ENCODE data around the gene RELL1. TPM values are rescaled to one million over a fixed set of nuclear protein-coding genes. Genes with fewer than 3 reads are reported as not detected.

The RELL1 gene
- total RNA-seq, 2 experiments from 2014 or later = 53.5 to 62.3 TPM

- Histone ChIP-seq H3K4me3 (ENCODE audit: low read depth, low read length, poor library complexity, severe bottlenecking) (no peak overlapping the region), H3K36me3 (ENCODE audit: insufficient read depth, low read length) (peaks cover 55% of the 10 kb centered on the region), H2AFZ (ENCODE audit: low read length) (no peak overlapping the region), H4K20me1 (ENCODE audit: insufficient read depth, low read length) (0 out of 2 replicates have a peak, but pooled peaks cover 4% of the 10 kb centered on the region), H3K9me2 (ENCODE audit: insufficient read depth, low read length) (no peaks in the 10 kb centered on the region), H3K4me1 (ENCODE audit: insufficient read depth, low read length, poor library complexity, severe bottlenecking) (peaks cover 20% of the 10 kb centered on the region), H3K27ac (ENCODE audit: low read depth, low read length, poor library complexity, severe bottlenecking) (no peak overlapping the region), H3K79me2 (ENCODE audit: insufficient read depth, low read depth, low read length) (no peaks in the 10 kb centered on the region), H3K4me2 (ENCODE audit: low read length) (no peak overlapping the region), H3K9me3 (ENCODE audit: low read length) (no peaks in the 10 kb centered on the region)
- ChIA-PET CTCF (ENCODE audit: unreplicated experiment) (no interaction called here), POLR2A (interaction anchor here (1.2 kb wide), 1 partner anchor 25 kb away, joined by 3 read pairs; no protein-coding TSS in a partner anchor)
- intact Hi-C loops (cut with micrococcal nuclease; ENCODE audit: unreplicated experiment) = no loop called here
- no peak for DNase-seq (ENCODE audit: low spot score)
- no TSS peak for BruUV-seq (replicated peaks)
- TF ChIP-seq EZH2phosphoT487 (IDR thresholded peaks at IDR 0.05; ENCODE audit: borderline replicate concordance, low read depth, low read length) = no peak
- TF ChIP-seq CTCF (conservative IDR thresholded peaks at IDR 0.05; ENCODE audit: low read length) = no peak
These were observed 66.0 kb downstream of the RELL1 start for GRCh38 chr4:37620176-37620575.

GRCh38 chr4:37615720-37616063 lies 70.5 kb downstream of the RELL1 start:
- BruUV-seq (replicated peaks) = no TSS peak
- Histone ChIP-seq H3K79me2 (ENCODE audit: insufficient read depth, low read depth, low read length) (no peaks in the 10 kb centered on the region), H3K4me2 (ENCODE audit: low read length) (no peak overlapping the region), H3K36me3 (ENCODE audit: insufficient read depth, low read length) (peaks cover 43% of the 10 kb centered on the region), H3K9me3 (ENCODE audit: low read length) (no peaks in the 10 kb centered on the region), H3K4me3 (ENCODE audit: low read depth, low read length, poor library complexity, severe bottlenecking) (no peak overlapping the region), H3K4me1 (ENCODE audit: insufficient read depth, low read length, poor library complexity, severe bottlenecking) (peaks cover 20% of the 10 kb centered on the region), H2AFZ (ENCODE audit: low read length) (no peak overlapping the region), H4K20me1 (ENCODE audit: insufficient read depth, low read length) (0 out of 2 replicates have a peak, but pooled peaks cover 4% of the 10 kb centered on the region), H3K27ac (ENCODE audit: low read depth, low read length, poor library complexity, severe bottlenecking) (no peak overlapping the region), H3K9me2 (ENCODE audit: insufficient read depth, low read length) (no peaks in the 10 kb centered on the region)
- intact Hi-C loops (cut with micrococcal nuclease; ENCODE audit: unreplicated experiment) = no loop called here
- no peak for DNase-seq (ENCODE audit: low spot score)
- ChIA-PET CTCF (ENCODE audit: unreplicated experiment) (no interaction called here), POLR2A (interaction anchor here (0.5 to 1.5 kb wide), 3 partner anchors 10 to 210 kb away, joined by 3 read pairs; no protein-coding TSS in a partner anchor)
- TF ChIP-seq CTCF (conservative IDR thresholded peaks at IDR 0.05; ENCODE audit: low read length) (no peak), EZH2phosphoT487 (IDR thresholded peaks at IDR 0.05; ENCODE audit: borderline replicate concordance, low read depth, low read length) (no peak)

- no peak for DNase-seq (ENCODE audit: low spot score)
- Histone ChIP-seq H3K36me3 (ENCODE audit: insufficient read depth, low read length) (peaks cover 43% of the 10 kb centered on the region), H3K27ac (ENCODE audit: low read depth, low read length, poor library complexity, severe bottlenecking) (no peak overlapping the region), H3K9me2 (ENCODE audit: insufficient read depth, low read length) (no peaks in the 10 kb centered on the region), H3K4me2 (ENCODE audit: low read length) (no peak overlapping the region), H3K4me3 (ENCODE audit: low read depth, low read length, poor library complexity, severe bottlenecking) (no peak overlapping the region), H2AFZ (ENCODE audit: low read length) (no peak overlapping the region), H3K79me2 (ENCODE audit: insufficient read depth, low read depth, low read length) (no peaks in the 10 kb centered on the region), H3K4me1 (ENCODE audit: insufficient read depth, low read length, poor library complexity, severe bottlenecking) (peaks cover 20% of the 10 kb centered on the region), H4K20me1 (ENCODE audit: insufficient read depth, low read length) (0 out of 2 replicates have a peak, but pooled peaks cover 4% of the 10 kb centered on the region), H3K9me3 (ENCODE audit: low read length) (no peaks in the 10 kb centered on the region)
- ChIA-PET POLR2A (interaction anchor here (0.6 to 1.5 kb wide), 2 partner anchors 45 to 210 kb away, joined by 3 read pairs; no protein-coding TSS in a partner anchor), CTCF (ENCODE audit: unreplicated experiment) (no interaction called here)
- BruUV-seq (replicated peaks) = no TSS peak
- TF ChIP-seq EZH2phosphoT487 (IDR thresholded peaks at IDR 0.05; ENCODE audit: borderline replicate concordance, low read depth, low read length) = no peak
- no peak for TF ChIP-seq CTCF (conservative IDR thresholded peaks at IDR 0.05; ENCODE audit: low read length)
- intact Hi-C loops (cut with micrococcal nuclease; ENCODE audit: unreplicated experiment) = no loop called here
These were observed 71.0 kb downstream of the RELL1 start for GRCh38 chr4:37615059-37615719.
